8988T (cell line): Measurements from ENCODE around the gene SPTSSB.

ENCODE experiments used
- DNase-seq: peaks from one replicate; pipeline ENCODE4 v3.0.0; 2011

Gene SPTSSB

GRCh38 chr3:161337311-161337710 lies 34.0 kb downstream of the SPTSSB start:
- DNase-seq: no peak

DNA sequence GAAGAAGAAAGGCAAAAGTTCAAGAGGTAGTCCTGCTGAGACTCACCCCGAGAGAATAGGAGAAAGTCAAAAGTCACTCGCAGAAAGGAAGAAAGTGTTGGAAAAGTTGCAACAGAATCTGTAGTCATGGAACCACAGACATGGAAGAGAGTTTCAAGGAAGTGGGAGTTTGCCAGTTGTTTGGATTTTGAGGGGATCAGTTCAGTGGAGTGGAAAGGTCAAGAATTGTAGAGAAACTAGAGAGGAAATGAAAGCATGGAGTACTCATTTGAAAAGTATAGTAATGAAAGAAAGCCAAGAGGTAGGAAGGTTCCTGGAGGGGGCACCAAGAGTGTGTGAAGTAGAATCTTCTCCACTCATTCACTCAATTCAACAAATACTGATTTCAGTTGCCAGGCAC lies 34.7 kb downstream of the SPTSSB start:
- no peak for DNase-seq

DNA sequence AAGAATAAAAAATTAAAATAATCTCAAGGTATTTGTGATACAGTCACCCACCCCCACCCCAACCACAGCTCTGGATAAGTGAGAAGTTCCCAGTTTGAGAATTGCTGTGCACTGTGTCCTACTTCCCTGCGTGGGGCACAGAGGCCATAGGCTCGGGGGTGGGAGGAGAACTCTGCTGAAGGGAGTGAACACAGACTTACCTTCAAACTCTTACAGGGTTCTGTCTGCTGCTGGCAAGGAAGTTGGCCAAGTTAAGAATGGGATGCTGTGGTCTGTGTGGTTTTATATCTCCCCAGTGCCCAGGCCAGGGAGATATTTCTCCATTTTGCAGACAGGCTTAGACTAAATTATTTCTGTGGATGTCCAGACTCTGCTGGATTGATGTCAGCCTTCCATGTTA lies 37.6 kb downstream of the SPTSSB start:
- no peak for DNase-seq

GRCh38 chr3:161332792-161333191 lies 38.5 kb downstream of the SPTSSB start:
- no peak for DNase-seq

GRCh38 chr3:161325059-161325458 lies 46.3 kb downstream of the SPTSSB start:
- no peak for DNase-seq

DNA sequence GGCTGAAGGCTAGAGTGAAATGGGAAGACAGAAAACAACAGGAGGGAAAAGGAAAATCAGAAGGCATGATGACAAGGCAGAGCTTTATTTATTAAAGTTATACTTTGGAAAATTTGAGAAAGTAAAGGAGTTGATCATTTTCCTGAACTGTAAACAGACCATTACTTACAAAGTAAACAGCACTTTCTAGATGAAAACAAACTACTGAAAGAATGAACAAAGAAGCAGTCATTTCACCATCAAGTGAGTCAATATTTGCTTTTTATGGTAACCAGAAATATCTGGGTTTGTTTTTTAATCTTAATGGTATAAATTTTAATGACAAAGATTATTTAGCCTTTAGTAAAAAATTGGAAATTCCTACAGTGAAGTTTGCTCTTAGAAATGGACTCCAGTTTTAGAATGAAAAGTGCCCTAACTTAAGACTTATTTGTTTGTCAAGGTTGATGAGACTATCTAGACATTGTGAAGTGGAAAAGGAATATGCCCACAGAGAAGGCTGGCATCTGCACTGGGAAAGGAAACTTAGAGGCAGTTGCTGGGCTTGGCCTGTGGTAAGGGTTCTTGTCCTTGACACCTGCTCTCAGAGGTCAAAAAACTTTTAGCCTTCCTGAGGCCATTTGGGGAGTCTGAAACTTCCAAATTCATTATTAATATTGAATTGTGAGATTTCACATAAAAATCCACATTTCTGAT lies 47.2 kb downstream of the SPTSSB start:
- no peak for DNase-seq

DNA sequence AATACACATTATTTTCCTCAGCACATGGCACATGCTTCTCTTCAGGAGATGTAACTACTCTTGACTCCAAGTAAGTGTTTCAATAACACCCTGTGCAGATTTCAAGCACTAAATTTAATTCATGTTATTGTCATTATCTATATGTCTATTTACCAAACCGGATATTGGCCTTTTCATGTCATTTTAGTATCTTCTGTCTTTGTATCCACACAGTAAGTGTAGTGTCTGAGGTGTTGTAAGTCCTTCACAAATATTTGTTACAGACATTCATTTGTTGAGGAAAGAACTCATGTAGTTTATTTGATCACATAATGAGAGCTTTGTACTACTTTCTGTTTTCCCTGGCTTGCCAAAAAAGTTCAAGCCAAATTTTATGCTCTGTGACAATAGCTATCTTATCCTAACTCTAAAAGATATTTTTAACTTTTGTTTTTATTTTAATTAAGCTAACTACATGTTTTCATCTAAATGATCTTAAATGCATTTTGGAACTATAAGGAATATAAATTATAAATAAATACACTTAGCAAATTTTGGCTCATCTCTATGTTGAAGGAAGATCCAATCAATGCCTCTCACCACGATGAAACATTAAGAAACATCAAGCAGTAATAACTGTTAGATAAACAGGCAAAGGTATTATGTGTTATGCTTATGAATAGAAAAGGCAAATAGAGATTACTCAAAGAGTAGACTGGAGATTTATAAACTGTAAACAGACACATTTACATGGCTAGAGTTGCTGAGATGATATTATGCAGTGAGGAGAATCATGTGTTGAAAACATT lies 48.3 kb downstream of the SPTSSB start:
- no peak for DNase-seq

- DNase-seq: no peak
Measured at GRCh38 chr3:161320837-161321236, 50.5 kb downstream of the SPTSSB start.

GRCh38 chr3:161319867-161320266 lies 51.5 kb downstream of the SPTSSB start:
- no peak for DNase-seq

- no peak for DNase-seq
Measured at GRCh38 chr3:161317077-161317476, 54.2 kb downstream of the SPTSSB start.

GRCh38 chr3:161316006-161316689 lies 55.2 kb downstream of the SPTSSB start:
- no peak for DNase-seq

GRCh38 chr3:161314836-161315395 lies 56.4 kb downstream of the SPTSSB start:
- DNase-seq: no peak

DNA sequence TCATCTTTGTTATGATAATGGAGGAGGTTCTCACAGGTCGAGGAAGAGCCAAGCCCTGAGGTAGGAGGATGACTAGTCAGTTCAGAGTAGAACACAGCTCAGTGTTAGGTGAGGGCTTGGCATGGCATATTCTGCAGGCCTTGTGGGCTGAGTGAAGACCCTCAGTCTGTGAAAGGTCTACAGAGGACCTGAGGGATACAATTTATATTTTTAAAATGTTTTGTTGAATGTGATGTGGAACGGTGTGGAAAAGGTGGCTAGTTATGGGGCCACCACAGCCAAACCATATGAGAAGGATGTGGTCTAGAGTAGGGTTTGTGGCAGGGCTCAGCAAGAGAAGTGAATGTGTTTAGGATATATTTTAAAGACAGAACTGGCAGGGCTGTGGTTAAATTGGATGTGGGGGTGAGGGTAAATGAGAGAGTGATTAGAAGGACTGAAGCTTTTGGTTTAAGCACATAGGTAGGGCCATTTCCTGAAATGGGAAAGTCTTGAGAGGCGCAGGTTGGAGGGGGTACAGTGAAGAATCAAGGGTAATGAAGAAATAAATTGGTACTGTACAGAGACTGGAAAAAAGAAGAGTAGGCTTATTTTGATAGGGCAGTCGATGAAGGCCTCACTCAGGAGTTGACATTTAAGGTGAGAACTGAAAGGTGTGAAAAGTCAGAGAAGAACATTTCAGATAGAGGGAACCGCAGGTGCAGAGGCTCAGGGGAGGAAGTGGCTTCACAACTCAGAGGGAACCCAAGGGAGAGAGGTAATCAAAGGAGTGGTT lies 60.5 kb downstream of the SPTSSB start:
- no peak for DNase-seq

- DNase-seq: peak; percentile 14
Measured at GRCh38 chr3:161305095-161305991, 66.0 kb downstream of the SPTSSB start.

DNA sequence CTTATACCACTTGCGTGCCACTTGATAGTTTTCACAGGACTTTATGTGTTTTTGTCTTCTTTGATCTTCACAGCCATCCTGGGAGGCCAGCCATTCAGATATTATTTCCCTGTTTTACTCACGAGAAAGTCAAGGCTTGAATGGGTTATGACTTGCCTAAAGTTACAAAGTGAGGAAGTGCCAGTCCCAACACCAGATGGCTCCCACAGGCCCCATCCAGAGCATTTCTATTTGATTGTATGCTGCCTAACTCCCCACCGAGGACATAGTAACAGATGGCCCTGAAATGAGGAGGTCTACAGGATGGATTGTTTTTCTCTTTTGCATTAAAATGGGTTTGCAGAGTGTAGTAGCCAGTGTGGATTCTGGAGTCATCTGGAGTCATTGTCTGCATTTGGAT lies 74.5 kb downstream of the SPTSSB start:
- no peak for DNase-seq

DNA sequence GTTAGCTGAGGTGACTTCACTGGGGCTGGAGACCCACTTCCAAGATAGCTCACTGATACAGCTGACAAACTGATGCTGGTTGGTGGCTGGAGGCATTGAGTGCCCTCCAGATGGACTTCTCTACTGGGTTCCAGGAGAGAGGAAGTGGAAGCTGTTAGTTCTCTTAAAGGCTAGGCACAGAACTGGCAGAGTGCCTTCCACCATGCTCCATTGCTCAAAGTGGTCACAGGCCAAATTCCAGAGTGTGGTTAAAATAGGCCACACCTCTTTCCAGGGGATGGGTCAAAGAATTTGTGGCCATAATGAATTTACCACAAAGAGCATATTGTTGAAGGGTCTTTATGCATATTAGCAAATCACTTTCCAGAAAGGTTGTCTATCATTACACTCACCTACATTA lies 76.0 kb downstream of the SPTSSB start:
- no peak for DNase-seq
